Amygdala (tissue), 56 donors: ENCODE measurements around the gene CDH13.

Experiments
- DNase-seq, 56 donors: peaks; one replicate each; lab custom pipeline; 2025; lab: John Stamatoyannopoulos, UW

The CDH13 gene

DNA sequence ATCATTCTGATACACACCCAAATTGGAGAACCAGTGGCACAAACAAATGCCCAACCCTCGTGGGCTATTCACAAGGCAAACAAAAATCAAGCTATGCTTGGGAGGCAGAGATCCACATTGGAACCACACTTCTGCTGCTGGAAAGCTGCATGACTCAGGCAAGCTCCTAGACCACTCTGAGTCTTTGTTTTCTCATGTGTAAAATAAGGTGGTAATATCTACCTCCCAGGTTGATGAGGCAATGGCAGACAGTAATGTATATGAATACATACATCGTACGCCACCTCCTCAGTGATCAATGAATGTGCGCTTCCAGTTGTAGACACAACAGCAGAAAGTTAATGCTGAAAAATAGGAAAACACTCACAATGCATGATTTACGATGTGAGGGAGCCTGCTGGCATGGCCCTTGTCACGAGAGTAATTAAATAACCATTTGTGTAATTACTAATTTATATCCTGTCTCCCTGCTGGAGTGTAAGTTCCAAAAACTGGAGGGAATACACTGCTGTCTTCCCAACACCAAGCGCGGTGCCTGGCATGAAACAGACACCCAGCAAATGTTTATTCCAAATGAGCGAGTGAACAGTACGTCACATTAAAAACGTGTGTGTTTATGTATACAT is 1111.1 kb downstream of the CDH13 start:
- no peak for DNase-seq

DNA sequence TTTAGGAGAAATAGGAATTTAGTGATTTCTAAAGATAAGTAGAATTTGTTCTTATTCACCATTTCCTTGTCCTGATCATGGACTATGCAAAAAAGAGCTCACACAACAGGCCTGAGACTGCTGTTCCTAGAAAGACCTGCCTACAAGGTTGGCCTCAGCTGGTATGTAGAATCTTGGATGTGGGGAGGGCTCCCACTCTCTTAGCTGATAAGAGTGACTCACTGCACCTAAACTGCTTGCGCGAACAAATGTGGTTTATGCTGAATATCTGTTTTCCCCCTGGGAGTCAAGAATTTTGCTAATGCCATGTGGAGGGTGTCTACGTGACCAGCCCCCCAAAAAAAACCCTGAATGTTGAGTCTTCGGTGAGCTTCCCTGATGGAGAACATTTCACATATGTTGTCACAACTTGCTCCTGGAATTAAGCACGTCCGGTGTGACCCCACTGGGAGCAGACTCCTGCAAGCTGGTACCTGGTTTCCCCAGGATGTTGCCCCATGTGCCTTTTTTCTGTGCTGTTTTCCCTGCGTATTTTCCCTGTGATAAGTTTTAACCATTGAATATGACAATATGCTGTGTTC is 1112.2 kb downstream of the CDH13 start:
- DNase-seq, result no peak

DNA sequence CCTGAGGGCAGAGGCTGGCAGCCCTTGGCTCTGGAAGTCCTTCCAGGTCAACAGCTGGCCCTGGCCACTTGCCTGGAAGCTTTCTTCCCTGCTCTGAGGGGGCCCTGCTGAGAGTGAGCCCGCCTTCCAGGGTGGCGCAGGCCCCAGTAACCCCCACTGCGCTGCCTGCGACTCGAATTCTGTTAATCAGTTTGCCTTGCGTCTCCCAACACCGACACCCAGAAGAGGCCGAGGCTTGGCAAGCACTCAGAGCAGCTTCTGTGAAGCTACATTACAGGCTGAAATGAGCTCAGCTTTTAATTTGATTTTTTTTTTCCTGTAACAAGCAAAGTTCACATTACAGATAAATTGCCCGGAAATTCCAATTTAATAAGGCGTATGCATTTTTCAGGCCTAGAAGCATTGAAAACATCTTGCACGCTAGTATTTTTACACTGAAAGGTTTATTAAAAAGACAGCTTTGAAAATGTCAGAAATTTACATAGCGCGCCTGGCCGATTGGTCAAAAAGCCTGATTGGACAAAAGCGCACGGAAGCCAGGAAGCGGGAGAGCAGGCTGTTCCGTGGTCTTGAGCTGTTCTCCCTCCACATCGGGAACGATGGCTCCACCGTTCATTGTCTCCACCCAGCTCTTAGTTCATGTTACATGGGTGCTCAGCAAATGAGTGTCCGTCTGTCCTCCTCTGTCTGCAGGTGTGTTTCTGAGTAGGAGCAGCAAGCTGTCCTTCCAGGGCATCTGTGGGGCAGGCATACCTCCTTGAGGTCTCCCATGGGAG is 1115.5 kb downstream of the CDH13 start:
- peak in 31 of 56 donors; percentile 6 to 64 (median 26) for DNase-seq

DNA sequence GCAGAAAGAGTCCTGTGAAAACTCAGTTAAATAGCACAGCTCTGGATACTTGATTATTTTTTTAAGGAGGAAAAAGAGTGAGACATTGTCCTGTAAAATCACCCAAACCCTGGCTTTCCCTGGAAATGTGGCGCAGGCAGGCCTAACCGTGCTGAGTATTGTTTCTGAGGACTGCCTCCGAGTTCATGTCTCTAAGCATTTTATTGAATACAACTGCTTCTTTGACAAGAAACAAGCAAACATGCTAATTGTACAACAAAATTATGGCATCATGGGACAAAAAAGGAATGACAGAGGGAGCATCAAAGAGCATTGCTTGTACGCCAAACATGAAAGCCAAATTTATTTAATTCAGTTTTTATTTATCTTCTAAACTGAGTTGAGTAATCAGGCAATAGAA is 1116.5 kb downstream of the CDH13 start:
- peak in 8 of 56 donors; percentile 9 to 32 (median 14) for DNase-seq

DNA sequence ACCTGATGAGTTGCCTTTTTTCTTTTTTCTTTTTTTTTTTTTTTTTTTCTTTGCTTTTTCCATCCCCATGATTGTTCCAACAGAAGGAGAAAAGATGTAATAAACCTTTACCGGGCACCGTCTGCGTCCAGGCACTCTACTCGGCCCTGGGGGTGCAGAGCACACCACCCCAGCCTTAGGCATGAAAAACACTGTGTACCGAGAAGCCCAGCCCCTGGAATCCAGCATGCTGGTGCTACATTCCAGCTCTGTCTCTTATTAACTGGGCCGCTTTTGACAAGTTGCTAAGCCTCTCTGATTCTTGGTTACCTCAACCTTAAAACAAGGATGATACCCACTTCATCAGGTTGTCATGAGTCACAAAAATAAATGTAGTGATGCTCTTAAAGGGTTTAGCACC is 1117.0 kb downstream of the CDH13 start:
- no peak for DNase-seq

DNA sequence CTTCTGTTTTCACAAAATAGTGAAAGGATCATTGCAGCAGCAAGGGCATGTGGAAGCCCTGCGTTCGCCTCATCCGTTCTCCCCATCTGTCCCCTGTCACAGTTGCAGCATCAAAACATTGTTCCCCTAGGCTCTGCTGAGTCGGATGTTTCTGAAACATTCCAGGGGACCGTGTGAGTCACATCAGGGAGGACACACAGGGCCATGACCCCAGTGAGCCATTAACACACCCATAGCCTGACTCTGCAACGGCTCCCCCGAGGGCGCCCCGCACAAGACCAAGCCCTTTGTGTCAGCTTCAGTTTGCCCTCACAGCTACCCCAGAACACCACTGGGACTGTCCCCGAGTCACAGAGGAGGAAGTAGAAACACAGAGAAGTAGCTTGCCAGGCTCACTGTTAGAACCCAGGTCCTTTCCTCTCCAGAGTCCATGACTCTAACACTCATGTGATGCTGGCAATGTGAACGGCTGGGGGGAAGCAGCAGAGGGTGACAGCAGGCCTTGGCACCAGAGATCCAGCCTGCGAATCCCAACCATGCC is 1117.7 kb downstream of the CDH13 start:
- DNase-seq, result peak in 24 of 56 donors; percentile 9 to 67 (median 26)

DNA sequence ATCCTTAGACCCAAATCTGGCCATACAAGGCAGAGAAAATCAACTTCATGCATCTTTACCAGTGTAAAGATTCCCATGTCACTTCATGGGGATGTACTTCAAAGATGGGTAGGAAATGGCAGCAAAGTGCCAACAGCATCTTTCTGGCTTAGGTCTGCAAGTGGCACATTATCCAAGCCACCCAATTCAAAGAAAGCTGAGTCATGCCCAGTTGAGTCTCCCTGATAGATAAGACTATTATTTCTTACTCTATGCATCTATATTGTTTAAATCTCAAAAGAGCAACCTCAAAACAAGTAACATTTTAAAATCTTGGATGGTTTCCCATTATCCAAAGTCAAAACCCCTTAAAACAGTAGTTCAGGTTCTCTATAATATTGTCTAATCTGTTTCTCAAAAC is 1119.8 kb downstream of the CDH13 start:
- DNase-seq, result no peak

DNA sequence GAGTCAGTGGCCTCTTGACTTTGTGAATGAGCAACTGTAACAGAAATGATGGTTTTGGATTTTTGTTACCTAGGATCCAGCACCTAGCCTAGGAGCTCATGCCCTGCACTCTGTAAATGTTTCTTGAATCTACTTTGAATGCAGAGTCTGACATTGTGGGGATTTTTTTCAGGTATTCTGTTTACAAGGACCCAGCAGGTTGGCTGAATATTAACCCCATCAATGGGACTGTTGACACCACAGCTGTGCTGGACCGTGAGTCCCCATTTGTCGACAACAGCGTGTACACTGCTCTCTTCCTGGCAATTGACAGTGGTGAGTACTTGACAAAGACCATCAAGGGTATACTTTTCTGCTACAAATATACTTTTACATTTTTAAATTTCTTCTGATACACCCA is 1121.2 kb downstream of the CDH13 start:
- no peak for DNase-seq

DNA sequence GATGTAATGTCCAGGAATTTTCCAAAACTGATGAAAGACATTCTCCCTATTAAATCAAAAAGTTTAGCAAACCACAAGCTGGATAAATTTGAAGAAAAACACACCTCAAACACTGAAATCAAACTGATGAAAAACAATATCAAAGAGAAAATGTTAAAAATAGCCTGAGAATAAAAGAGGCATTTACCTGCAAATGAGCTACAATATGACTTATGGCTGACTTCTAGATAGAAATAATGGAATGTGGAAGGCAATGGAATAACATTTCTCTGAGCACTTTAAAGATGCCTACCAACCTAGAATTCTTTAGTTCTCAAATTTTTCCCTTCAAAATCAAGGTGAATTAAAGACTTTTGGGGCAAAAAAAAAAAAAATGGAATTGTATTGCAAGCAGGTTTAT is 1128.6 kb downstream of the CDH13 start:
- no peak for DNase-seq

DNA sequence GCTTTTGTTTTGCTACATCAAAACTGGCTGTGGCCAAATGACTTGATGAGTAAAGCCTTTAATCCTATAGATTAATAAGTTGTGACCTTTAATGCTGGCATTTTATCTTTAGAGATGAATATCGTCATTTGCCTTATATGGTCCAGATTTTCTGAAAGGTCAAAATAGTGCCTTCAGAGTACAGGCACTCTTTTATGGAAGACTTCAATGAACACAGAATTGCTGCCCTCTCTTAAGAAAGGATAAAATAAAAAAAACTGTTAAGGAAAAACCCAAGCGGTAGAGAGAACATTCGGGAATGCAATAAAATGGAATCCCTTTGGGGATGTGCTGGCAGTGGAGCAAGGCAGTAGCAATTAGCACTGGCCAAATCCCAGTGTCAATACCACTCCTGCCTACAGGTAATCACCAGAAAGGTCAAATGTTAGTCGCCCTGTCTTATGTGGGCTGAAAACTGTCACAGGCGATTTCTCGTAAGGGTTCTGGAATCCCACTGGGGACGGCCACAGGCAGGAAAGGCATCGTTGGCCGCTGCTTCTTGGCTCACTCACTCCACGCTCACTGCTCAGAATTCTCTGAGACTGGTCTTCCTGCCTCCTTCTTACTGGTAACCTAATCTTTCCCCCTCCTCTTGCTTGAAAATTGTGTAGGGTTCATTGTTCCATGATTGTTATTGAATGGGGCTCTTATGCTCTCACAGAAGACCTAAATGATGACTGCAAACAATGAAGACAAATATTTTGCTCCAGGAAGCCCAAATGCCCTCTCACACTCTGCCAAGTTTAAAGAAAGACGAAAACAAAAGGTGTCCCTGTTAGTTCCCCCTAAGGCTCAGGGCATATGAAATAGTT is 1135.6 kb downstream of the CDH13 start:
- peak in 4 of 56 donors; percentile 2 to 13 (median 6) for DNase-seq

DNA sequence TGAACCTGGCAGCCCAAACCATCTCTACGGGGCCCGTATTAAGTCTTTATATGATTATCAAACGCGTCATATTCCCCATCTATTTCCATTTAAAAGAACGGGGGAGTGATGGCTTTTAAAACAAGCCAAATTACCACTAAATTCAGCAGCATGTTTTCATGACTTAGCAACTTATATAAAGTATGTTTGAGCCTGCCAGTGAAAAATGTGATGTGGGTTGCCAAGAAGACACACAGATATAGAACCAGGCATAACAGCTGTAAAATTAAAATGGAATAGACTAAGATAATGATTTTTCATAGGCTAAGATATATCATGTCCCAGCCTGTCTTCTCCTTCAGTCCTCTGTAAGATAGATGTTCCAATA is 1136.2 kb downstream of the CDH13 start:
- DNase-seq, result no peak

DNA sequence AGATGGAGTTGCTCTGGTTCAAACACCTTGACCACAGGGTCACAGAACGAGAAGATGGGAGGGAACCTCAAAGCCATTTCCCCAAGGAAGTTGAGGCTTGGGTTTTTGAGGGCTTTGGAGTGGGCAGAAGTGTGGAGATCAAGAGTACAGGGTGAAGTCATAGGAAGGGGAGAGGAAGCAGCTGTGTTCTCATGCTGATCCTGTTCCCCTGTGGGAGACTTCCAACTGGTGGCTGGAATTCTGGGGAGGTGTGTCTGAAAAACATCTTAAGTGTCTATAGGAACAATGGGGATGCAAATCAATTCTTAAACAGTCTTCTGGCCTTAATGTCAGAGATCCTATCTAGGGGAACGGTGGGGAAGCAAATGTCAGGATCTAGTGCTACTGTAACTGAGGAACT is 1142.2 kb downstream of the CDH13 start:
- DNase-seq, result no peak

DNA sequence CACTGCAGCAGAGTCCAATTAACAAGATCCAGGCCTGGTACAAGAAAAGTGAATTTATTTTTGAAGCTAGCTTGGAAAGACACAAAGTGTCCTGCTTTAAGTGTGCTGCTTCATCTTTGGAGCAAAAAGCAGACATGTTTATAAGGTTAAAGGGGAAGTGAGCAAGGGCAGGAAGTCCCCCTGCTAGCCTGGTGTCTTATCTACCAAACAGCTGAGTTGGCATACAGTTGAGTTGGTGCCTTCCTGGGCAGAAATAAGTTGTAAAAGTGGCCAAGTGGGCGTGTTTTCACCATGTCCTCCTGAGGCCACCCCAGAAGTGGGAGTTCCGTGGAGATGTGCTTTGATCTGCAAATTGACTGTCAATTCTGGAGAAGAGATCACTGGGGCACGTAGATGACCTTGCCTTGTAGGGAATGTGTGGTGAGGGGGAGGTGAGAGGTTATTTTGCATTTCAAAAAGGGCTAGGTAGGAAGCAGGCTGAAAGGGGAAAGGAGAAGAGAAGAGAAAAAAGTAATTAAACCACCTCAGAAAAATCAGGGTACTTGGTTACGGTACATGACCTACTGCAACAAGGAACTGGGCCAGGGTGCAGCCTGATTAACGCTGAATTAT is 1142.7 kb downstream of the CDH13 start:
- DNase-seq, result peak in 6 of 56 donors; percentile 3 to 48 (median 7)

DNA sequence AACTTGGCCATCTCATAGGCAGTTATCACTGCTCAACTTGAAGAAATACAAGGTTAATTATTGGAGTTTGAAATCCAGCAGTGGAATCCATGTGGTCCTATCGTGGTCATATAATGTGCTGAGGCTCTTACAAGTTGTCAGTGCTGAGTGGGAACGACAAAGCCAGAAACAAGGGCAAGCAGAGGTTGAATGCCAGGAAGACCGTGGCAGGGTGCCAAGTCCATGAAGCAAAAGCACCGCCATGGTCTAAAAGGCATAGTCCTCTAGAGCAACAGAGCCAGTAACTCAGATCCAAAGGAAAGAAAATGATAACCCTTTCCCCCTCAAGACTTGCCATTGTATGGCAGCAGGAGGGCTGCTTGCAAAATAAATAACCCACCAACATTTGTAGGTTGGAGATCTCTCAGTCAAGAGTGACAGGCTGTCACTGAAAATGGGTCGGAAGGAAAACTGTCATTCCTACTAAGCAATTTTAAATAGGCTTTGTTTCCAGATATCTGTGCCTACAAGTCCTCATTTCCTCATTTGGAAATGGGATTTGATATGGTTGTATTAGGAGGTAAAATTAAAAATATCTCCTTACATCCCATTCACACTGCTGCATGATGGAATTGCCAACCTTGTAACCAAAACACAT is 1144.7 kb downstream of the CDH13 start:
- peak in 28 of 56 donors; percentile 7 to 64 (median 20) for DNase-seq

DNA sequence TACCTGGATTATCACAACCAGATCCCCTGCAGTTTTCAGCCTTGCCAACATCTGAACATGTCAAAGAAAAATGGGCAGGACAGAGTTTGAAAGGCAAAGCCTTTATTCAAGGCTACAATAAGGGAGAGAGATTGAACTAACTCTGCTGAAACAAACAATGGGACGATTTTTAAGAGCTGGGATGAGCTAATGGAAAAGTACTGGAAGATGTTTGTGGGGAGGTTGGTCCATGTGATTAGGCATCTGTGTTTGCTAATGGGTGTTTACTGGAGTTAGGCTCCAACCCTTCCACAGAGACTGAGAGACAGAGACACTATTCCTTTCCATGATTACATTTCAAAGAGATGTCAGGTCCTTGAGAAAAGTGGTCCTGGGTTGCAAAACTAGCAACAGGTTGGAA is 1146.0 kb downstream of the CDH13 start:
- DNase-seq, result peak in 7 of 56 donors; percentile 13 to 71 (median 29)

DNA sequence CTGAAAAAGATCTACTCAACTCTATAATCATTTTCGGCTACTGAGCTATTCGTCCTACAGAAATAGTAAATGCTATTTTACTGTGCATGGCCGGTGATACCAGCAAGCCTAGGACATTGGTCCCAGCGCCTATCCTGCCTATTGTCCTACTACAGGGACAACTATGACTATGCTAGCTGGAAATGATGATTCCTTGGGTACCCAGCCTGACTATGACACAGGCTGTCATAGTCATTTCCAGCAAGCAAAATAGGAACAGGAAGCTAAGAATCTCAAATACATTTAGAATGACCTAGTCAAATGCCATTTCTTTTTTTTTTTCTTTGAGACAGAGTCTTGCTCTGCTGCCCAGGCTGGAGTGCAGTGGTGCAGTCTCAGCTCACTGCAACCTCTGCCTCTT is 1147.3 kb downstream of the CDH13 start:
- DNase-seq, result no peak

DNA sequence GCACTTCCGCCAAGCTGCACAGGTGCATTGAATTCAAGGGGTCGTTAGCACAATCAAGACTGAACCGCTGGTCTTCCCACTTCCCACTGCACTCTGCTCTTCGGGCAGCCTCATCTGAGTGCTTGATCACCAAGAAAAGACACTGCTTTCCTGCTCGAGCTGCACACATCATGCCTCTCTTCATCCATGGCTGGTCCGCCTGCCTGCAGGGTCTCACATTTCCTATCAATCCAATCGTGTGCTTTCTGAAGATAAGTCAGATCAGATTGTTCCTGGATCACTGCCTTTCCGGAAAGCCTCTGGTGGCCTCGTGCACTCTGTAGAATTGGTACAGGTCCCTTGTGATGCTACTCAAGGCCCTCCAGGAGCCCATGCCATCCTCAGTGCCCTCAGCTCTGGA is 1150.2 kb downstream of the CDH13 start:
- DNase-seq, result no peak

DNA sequence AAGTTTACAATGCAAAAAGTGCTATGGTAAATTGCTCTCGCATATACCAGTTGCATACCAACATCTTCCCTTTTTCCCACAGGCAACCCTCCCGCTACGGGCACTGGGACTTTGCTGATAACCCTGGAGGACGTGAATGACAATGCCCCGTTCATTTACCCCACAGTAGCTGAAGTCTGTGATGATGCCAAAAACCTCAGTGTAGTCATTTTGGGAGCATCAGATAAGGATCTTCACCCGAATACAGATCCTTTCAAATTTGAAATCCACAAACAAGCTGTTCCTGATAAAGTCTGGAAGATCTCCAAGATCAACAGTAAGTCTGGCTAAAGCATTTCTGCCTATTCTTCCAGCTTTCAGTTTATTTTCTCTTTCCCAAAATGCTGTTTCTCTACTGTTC is 1153.1 kb downstream of the CDH13 start:
- DNase-seq, result peak in 5 of 56 donors; percentile 4 to 55 (median 8)

DNA sequence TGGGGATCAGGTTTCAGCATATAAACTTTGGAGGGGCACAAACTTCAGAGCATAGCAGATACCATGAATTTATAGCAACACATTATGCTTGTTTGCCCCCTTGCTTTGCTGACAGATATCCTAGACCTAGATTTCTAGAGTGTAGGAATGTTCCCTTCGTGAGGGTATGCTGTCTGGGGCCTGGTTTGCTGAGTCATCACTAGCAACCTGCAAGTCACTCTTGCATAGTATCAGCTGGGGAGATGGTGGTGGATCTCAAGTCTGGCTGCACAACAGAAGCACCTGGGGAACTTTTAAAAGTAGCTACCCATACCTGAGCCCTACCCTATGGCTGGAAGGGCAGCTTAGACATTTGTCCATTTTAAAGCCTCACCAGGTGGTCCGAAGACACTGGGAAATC is 1158.7 kb downstream of the CDH13 start:
- DNase-seq, result no peak
